Activated CD4-positive, alpha-beta T cell treated with anti-CD3 and anti-CD28 coated beads, Interleukin-2, Interleukin-6, amounts not matched to agents 100 ng/mL and 50 ng/mL, durations not matched to agents 16 hours and 8 hours (primary cell): ENCODE measurements around the gene ENO1.
"Not testable (repeated sequence)": the region's sequence is repeated elsewhere in the genome, so short reads cannot be mapped to it uniquely, and the experiment has no call there.

Experiments
- DNase-seq: peaks from one replicate; pipeline ENCODE4 v3.0.0-alpha.2; 2020

The ENO1 gene

DNA sequence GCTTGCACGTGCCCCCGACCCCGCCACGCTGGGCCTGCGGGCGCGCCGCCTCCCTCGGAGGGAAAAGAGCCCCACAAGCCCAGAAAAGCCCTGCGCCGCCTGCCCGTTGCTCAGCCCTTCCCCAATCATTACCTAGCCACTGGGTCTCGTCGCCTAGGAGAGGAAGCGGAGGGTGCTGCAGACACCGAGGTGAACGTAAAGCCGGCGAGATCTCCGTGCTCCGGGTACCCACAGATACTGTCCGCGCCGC lies at the start of gene ENO1:
Gene ENO1 (minus strand): TSS at position 239 of the 250 bp plus-strand sequence. CDS start 3,778 bp downstream, outside the sequence.
- no peak for DNase-seq

DNA sequence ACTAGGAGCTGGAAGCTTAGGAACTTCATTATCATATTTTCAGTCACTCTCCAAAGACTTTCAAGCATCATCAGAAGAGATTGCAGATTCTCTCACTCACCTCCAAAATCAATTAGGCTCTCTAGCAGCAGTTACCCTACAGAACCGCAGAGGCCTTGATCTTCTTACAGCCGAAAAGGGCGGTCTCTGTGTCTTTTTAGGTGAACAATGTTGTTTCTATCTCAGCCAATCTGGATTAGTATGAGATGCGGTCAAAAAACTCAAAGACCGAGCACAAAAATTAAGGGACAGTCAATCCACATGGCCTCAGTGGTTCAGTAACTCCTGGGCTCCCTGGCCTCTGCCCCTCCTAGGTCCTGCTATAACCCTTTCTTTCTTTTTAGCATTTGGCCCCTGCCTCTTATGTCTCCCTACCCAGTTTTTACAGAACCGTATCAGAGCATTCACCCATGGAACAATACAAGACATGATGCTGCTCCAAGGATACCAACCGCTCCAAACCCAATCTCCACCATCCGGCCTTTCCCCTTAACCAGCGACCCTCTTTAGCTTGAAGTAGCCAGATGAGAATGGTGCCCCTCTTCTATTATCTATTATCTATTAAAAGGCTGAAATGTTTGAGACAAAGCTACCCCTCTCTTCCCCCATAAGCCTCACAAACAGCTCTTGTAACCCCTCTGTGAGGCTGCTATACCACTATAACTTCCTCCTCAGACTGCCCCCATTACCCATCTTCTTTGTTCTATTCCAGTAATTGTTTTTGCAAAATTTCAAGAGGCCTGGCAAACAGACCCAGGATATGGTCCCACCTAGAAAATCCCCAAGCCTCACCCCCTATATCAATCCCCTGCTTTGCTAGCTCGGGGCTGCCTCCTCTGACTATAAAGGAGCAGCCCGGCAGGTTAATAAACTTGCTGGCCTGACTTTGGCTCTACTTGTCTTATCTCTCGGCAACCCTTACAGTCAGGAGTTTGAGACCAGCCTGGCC lies 48.5 kb upstream of the ENO1 start:
- no peak for DNase-seq

DNA sequence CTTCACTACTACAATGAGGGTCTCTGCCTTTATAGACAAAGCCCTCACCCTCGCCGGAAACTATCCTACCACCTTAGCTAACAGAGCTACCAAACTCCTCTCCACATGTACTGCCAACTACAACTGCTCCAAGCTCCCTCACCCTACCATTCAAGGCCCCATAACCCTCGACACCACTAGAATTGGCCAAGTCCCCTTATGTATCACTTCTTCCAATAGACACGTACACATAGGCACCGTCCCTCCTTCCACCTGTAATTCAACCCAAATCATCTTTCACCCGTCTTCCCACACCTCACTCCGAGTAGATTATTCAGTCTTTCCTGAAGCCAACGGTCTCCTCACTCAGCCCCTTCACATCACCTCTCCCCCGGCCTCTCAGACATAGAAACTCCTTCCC lies 47.5 kb upstream of the ENO1 start:
- DNase-seq, result no peak

DNA sequence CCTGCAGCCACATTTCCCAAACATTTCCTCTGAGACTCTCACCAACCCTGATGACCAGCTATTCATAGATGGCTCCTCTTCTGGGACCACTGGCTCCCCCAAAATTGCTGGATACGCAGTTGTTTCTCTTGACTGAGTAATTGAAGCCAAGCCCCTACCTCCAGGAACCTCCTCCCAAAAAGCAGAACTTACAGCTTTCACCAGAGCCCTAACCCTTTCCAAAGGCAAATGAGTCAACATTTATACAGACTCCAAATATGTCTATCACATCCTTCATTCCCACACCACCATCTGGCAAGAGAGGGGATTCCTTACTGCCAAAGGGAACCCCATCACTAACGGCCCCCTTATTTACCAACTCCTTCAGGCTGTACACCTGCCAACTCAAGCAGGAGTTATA lies 46.9 kb upstream of the ENO1 start:
- no peak for DNase-seq

DNA sequence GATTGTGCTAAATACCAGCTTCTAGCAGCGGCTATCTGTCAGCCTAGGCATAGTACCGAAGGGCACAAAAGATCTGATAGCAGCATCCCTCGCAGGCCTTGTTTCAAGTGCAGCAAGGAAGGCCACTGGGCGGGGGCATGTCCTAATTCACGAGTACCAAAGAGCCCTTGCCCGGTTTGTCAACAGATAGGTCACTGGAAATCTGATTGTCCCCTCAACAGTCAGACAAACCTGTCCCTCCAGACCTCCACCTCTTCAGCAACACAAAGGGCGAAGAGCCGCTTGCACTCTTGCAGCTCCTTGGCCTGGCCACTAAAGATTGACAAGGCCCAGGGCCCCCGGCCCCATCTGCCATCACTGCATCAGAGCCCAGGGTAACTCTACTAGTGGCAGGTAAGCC lies 44.5 kb upstream of the ENO1 start:
- DNase-seq, result no peak

DNA sequence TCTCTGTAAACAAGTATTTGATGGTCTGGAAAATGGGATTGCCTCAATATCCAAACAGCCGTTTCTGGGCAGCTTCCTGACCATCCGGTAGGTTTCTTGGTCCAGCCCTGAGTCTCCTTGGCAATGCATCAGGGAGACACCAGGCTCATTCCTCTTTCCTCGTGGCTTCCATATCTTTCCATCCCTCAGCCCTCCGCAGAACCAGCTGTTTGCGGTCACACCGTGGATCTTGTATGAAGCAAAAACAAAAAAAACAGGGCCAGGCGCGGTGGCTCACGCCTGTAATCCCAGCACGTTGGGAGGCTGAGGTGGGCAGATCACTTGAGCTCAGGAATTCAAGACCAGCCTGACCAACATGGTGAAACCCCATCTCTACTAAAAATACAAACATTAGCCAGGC lies 39.0 kb upstream of the ENO1 start:
- DNase-seq, result not testable (repeated sequence)

DNA sequence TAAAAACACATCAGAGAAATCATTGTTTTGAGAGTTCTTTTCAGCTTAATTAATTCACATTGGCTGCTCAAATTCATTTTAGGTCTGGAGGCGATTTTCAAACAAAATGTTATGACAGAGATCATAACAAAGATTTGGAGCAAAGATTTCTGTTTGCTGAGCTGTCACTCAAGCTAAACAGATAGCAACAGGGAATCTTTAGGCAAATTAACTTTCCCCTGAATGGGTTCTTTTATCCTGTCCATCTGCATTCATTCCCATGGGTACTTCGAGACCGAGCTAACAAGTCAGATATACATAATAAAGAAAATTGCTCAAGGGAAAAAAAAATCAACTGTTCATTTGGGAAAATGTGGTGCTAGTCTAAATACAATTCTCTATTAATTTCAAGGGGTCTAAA lies 37.0 kb upstream of the ENO1 start:
- DNase-seq, result no peak

DNA sequence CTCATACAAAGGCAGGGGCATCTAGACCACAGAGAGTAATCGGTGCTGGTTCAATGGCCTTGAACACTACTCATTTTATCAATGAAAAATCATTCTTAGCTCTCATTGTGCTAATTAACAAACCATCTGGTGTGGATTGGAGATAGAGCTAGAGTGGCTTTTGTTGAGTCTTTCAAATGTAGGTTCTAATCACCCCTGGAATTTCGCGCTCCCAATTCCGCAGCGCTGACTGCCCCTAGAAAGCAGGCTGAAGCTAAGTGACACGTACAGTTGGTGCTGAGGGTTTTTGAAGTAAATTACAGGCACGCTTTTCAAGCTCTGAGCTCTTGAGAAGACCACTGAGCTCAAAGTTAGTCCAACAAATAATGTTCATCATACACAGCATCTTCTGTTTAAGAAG lies 36.0 kb upstream of the ENO1 start:
- DNase-seq, result no peak

DNA sequence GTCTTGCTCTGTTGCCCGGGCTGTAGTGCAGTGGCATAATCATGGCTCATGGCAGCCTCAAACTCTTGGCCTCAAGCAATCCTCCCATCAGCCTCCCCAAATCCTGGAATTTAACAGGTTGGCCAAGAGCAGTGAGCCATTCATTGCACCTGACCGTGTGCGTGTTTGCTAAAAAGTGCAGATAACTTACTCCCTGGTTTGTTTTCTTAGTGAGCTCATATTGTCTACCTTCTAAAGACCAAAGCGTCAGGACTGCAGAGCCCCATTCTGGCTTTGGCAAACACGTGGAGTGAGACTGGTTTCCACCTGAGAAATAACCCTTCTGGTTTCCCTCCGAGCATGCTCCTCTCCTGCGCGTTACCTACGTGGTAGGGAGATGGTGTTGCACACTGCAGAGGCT lies 35.0 kb upstream of the ENO1 start:
- no peak for DNase-seq

DNA sequence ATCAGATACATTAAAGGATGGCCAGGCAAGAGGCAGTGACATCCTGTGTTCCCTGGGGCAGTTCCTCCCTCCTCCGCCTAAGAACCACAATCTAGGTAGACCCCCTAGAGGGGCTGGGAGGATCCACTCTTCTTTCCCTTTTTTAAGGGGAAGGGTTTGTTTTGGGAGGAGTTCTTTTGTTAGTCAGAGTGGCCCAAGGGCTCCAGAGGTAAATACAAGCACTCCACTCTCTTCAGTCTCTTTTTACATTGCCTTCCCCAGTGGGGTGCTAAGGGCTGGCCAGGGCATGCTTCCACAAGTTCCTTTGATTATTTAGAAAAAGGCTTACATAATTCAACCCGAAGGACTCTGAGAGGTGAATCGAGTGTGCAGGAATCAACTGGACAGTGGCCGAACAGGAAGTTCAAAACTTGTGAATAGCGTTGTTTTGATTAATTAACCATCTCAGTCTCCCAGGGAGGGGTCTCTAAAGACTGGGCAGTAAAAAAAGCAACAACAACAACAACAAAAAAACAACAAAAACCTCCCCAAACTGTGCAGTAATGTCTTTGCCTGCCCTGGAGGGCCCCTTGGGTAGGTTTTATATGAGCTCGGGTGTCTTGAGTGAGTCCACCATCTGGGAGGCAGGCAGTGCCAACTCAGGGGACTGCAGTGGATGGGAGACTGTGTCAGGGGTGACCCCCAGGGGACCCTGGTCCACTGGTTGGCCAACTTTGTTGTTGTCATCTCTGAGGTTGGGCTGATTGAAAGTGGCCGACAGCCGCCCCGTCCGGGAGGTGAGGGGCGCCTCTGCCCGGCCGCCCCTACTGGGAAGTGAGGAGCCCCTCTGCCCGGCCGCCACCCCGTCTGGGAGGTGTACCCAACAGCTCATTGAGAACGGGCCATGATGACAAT lies 33.2 kb upstream of the ENO1 start:
- no peak for DNase-seq

DNA sequence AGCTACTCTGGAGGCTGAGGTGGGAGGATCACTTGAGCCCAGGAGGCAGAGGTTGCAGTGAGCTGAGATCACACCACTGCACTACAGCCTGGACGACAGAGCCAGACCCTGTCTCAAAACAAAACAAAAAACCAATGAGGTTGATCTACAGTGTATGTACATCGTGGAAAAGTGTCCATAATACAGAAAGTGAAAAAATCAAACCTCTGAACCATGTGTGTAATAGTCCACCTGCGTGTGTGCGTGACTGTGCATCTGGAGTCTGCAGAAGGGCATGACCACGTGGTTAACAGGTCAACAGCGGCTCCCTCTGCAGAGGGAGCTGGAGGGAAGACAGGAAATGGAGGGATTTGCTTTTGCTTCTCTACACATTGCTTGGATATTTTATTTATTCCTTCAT lies 32.4 kb upstream of the ENO1 start:
- DNase-seq, result no peak

DNA sequence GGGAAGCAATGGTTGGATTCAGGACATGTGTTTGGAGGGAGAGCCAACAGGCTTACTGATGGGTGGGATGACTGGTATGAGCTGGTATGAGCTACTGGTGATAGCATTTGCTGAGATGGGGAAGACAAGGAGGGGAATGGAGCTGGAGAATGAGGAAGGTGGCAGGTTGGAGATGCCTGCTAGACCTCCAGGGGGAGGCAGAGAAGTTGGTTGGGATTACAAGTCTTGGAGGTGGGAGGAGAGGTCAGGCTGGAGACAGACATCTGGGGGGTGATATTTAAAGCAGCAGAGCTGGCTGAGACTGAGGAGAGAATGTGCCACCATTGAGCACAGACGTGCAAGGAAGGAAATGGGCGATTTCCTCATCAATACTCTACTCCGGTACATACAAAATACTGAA lies 31.8 kb upstream of the ENO1 start:
- DNase-seq, result no peak

DNA sequence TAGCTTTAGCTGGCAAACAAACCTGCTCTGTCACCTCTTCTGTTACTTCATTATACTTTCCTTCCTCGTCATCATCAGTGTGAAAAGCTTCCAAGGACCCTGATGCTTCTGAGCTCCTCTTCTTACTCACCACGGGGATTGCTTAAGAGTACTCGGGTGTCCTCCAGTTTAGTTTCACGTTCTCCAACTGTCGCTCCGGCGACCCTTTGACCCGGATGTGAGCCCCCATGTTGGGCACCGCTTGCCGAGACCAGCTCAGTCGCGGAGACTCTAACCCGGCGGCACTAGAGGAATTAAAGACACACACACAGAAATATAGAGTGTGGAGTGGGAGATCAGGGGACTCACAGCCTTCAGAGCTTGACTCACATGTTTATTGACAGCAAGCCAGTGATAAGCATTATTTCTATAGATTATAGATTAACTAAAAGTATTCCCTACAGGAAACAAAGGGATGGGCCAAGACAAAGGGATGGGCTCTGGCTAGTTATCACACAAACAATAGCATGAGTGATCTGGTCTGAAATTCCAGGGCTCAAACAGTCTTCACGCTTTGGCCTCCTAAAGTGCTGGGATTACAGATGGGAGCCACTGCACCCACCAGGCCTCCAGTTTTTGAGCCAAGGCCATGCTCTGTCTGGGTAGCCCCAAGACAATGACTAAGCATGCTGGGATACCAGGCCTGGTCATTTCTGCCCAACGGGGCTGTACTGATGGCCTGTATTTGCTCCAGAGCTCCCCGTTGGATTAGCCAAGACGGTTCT lies 30.1 kb upstream of the ENO1 start:
- no peak for DNase-seq

DNA sequence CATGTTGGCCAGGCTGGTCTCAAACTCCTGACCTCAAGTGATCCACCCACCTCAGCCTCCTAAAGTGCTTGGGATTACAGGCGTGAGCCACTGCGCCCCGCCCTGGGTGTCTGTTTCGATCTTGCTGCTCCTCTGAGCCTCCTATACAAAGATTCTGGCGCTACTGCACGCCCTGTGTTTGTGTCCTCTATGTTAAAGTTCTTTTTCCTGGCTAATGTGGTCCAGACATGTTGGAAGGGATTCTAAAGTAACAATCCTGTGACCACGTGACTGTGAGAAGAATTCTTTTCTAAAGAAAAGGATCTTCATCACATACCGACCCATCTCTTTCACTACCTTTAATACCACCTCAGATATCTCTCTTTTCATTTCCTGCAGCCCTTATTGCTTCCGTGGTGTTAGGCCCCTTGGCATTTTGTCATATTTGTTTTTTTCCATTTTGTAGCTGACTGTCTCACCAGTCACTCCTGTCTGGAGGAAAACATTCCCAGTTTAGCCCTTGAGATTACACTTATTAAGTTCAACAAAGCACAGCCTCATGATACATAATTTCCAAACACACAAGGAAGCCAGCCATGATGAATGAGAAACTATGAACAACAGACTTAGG lies 27.2 kb upstream of the ENO1 start:
- no peak for DNase-seq

DNA sequence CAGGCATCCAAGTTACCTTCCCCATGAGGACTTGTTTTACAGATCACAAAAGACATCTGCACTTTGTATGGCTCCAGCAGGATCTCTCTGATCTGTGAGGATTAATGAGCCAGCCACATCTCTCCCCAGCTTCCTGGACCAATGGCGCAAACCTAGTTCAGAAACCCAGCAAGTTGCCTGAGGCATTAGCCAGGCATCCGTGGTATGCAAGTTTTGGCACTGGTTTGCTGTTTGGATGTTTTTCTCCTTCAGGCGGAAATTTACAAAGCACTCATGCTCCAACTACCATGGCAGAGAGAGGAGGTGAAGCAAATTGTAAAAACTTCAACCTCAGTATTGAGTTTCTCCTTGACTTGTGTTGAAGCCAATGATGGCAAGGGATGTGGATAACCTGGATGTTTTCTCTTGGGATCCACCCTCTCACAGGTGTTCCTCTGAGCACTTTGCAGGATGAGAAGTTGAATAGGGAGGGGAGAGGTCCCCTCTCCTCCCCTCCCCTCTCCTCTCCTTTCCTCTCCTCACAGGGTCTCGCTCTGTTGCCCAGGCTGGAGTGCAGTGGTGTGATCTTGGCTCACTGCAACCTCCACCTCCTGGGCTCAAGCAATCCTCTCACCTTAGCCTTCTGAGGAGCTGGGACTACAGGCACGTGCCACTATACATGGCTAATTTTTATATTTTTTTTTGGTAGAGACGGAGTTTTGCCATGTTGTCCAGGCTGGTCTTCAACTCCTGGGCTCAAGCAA lies 25.6 kb upstream of the ENO1 start:
- no peak for DNase-seq

DNA sequence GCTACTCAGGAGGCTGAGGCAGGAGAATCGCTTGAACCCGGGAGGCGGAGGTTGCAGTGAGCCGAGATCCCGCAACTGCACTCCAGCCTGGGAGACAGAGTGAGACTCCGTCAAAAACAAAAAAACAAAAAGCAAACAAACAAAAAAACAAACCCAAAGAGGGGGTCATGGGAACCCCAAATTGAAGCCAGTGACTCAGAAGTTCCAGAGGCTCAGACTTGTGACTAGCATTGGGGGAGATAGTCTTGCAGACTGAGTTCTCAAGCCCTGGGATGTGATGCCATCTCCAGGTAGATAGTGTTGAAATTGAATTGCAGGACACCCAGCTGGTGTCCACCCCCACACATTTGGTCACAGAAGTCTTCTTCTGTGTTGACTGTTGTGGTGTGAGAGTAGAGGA lies 24.9 kb upstream of the ENO1 start:
- no peak for DNase-seq

DNA sequence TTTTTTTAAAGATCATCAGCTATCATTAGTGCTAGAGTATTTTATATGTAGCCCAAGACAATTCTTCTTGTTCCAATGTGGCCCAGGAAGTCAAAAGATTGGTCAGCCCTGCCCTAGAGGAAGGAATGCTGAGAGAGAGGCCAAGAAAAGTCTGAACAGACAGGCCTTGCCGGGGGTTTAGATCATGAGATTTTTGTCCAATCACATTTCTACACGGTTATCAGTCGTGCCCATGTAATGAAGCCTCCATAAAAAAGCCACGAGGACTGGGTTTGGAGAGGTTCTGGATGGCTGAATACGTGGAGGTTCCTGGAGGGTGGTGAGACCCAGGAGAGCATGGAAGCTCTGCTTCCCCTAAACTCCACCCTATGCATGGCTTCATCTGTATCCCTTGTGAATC lies 24.3 kb upstream of the ENO1 start:
- DNase-seq, result no peak

DNA sequence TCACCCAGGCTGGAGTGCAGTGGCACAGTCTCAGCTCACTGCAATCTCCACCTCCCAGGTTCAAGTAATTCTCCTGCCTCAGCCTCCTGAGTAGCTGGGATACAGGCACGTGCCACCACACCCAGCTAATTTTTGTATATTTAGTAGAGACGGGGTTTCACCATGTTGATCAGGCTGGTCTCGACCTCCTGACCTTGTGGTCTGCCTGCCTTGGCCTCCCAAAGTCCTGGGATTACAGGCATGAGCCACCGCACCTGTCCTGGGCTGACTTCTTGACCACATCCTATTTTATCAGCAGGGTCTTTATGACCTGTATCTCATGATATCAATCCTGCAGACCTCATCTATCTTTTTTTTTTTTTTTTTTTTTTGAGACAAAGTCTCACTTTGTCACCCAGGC lies 22.2 kb upstream of the ENO1 start:
- DNase-seq, result not testable (repeated sequence)

DNA sequence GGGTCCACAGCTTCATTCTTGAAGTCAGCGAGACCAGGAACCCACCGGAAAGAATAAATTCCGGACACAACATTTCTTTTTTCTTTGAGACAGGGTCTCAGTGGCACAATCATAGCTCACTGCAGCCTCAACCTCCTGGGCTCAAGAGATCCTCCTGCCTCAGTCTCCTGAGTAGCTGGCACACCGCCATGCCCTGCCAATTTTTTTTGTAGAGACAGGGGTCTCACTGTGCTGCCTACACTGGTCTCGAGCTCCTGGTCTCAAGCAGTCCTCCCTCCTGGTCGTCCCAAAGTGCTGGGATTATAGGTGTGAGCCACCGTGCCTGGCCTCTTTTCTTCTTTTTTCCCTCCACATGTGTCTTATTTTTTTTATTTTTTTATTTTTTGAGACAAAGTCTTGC lies 20.6 kb upstream of the ENO1 start:
- DNase-seq, result no peak

DNA sequence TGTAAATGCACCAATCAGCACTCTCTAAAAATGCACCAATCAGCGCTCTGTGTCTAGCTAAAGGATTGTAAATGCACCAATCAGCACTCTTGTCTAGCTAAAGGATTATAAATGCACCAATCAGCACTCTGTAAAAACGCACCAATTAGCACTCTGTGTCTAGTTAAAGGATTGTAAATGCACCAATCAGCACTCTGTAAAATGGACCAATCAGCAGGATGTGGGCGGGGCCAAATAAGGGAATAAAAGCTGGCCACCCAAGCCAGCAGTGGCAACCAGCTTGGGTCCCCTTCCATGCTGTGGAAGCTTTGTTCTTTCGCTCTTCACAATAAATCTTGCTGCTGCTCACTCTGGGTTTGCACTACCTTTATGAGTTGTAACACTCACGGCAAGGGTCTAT lies 19.9 kb upstream of the ENO1 start:
- DNase-seq, result not testable (repeated sequence)

DNA sequence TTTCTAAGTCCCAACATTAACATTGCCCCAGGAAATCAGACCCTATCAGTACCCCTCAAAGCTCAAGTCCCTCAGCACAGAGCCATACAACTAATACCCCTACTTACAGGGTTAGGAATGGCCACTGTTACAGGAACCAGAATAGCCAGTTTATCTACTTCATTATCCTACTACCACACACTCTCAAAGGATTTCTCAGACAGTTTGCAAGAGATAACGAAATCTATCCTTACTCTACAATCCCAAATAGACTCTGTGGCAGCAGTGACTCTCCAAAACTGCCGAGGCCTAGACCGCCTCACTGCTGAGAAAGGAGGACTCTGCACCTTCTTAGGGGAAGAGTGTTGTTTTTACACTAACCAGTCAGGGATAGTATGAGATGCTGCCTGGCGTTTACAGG lies 19.0 kb upstream of the ENO1 start:
- DNase-seq, result not testable (repeated sequence)

DNA sequence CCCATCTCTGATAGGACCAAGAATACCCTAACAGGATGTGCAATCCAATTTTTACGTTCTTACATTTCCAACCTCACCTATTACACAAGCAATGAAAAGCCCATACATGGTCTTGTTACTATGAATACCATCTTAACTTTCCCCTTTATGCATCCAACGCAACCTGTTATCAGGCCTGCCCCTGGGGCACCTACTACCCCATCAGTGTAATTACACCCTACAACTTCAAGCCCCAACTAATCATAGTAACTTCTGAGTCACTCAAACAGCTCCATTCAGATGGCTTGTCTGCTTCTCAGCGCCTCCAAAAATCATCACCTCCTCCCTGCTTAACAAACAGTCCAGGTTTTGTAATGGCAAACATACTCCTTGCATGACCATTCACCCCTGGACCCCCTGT lies 18.3 kb upstream of the ENO1 start:
- DNase-seq, result not testable (repeated sequence)
